Measurements from ENCODE around the gene HIPK1.

- TF ChIP-seq CTCF (IDR thresholded peaks at IDR 0.05) = no peak
- peak; percentile 62 for TF ChIP-seq POLR2AphosphoS5 (IDR thresholded peaks at IDR 0.05; ENCODE audit: low read depth, low read length)
- no peak for TF ChIP-seq REST (IDR thresholded peaks at IDR 0.05; ENCODE audit: insufficient read depth in 1 of 2, low read depth in 2 of 2, low read length in 1 of 2)
- no peak for TF ChIP-seq TCF7L2 (IDR thresholded peaks at IDR 0.05; ENCODE audit: low read depth, low read length)
Measured at GRCh38 chr1:113928941-113929749, at the start of gene HIPK1.

Measured in Panc1 (cell line).